ENCODE data around the gene AP4M1. TPM values are rescaled to one million over a fixed set of nuclear protein-coding genes. Genes with fewer than 3 reads are reported as not detected.

The AP4M1 gene
- total and polyA plus RNA-seq, 10 of the 15 experiments (the other 5 are each of a cell fraction or from before 2014, with no cell fraction given), result 0.77 to 16.1 (median 13.0) TPM

- intact Hi-C loops (cut with micrococcal nuclease; ENCODE audit: unreplicated experiment), result no loop called here
- no peaks in the 10 kb centered on the region for H4K20me1 ChIP-seq (ENCODE audit: control insufficient read depth, insufficient read depth)
- no peak overlapping the region for H3K27ac ChIP-seq (ENCODE audit: control insufficient read depth, insufficient read depth)
- H3K4me1 ChIP-seq (ENCODE audit: control insufficient read depth, insufficient read depth, low read length), result no peaks in the 10 kb centered on the region
- no peak for DNase-seq (ENCODE audit: low read depth, low spot score)
- no peak overlapping the region for H3K4me3 ChIP-seq
- 98% methylated on average over 6 of the region's 6 CpGs for WGBS (ENCODE audit: insufficient coverage, insufficient replicate concordance, low lambda C conversion rate, missing lambda C conversion rate)
- no peak for ATAC-seq
- H2AFZ ChIP-seq (ENCODE audit: control insufficient read depth, low read depth, low read length), result no peak overlapping the region
- in situ Hi-C loops (cut with MboI), result no loop called here
- peaks cover 26% of the 10 kb centered on the region for H3K79me2 ChIP-seq (ENCODE audit: control insufficient read depth, insufficient read depth, low read length)
- H3K27me3 ChIP-seq (replicated peaks in 1 of 2; ENCODE audit: control insufficient read depth in 2 of 2, insufficient read depth in 2 of 2, low read length in 1 of 2), result no peaks in the 10 kb centered on the region
- ChIA-PET SMC1A (ENCODE audit: uncharacterized antibody, unreplicated experiment) (interaction anchor here (1.2 kb wide), 1 partner anchor 17 kb away, joined by 3 read pairs; no protein-coding TSS in a partner anchor), CTCF (interaction anchor here (0.6 to 1.3 kb wide), 4 partner anchors 12 to 206 kb away, joined by 3 to 5 read pairs (median 4); no protein-coding TSS in a partner anchor), POLR2A (interaction anchor here (1.0 kb wide), 1 partner anchor 12 kb away, joined by 3 read pairs; no protein-coding TSS in a partner anchor), RAD21 (ENCODE audit: unreplicated experiment) (no interaction called here)
- H3K4me2 ChIP-seq (ENCODE audit: control insufficient read depth, insufficient read depth), result no peak overlapping the region
- no peak for FAIRE-seq
- peaks cover 28 to 56% of the 10 kb centered on the region in 2 experiments for H3K36me3 ChIP-seq (ENCODE audit: control insufficient read depth in 2 of 2, insufficient read depth in 2 of 2, low read length in 1 of 2)
- H3K9me3 ChIP-seq (replicated peaks; ENCODE audit: control insufficient read depth, insufficient read depth, low read length), result peaks cover 29% of the 10 kb centered on the region; the same call in 2 of the 3 replicates
- no peak overlapping the region for H3K9ac ChIP-seq (ENCODE audit: control insufficient read depth, insufficient read depth, low read length)
- no TSS peak for BruUV-seq (replicated peaks)
- TF ChIP-seq CBX5 (IDR thresholded peaks at IDR 0.05; ENCODE audit: low read depth) (no peak), ZNF217 (IDR thresholded peaks at IDR 0.05) (no peak), NBN (IDR thresholded peaks at IDR 0.05) (no peak), WRNIP1 (IDR thresholded peaks at IDR 0.05; ENCODE audit: borderline replicate concordance, low read depth, low read length) (no peak)
These were observed 26.0 kb upstream of the AP4M1 start for GRCh38 chr7:100075418-100075817.

- no peak for DNase-seq (ENCODE audit: low read depth, low spot score)
- intact Hi-C loops (cut with micrococcal nuclease; ENCODE audit: unreplicated experiment) (no loop called here), in situ Hi-C loops (cut with MboI) (no loop called here)
- FAIRE-seq, result no peak
- Histone ChIP-seq H4K20me1 (ENCODE audit: control insufficient read depth, insufficient read depth) (no peaks in the 10 kb centered on the region), H2AFZ (ENCODE audit: control insufficient read depth, low read depth, low read length) (no peak overlapping the region), H3K4me2 (ENCODE audit: control insufficient read depth, insufficient read depth) (no peak overlapping the region), H3K27ac (ENCODE audit: control insufficient read depth, insufficient read depth) (no peak overlapping the region), H3K79me2 (ENCODE audit: control insufficient read depth, insufficient read depth, low read length) (peaks cover 41% of the 10 kb centered on the region), H3K36me3 (ENCODE audit: control insufficient read depth in 2 of 2, insufficient read depth in 2 of 2, low read length in 1 of 2) (peaks cover 15 to 41% of the 10 kb centered on the region in 2 experiments), H3K9me3 (replicated peaks; ENCODE audit: control insufficient read depth, insufficient read depth, low read length) (peaks cover 12% of the 10 kb centered on the region; the same call in 2 of the 3 replicates), H3K27me3 (replicated peaks in 1 of 2; ENCODE audit: control insufficient read depth in 2 of 2, insufficient read depth in 2 of 2, low read length in 1 of 2) (no peaks in the 10 kb centered on the region), H3K4me3 (no peak overlapping the region), H3K9ac (ENCODE audit: control insufficient read depth, insufficient read depth, low read length) (no peak overlapping the region), H3K4me1 (ENCODE audit: control insufficient read depth, insufficient read depth, low read length) (no peaks in the 10 kb centered on the region)
- ChIA-PET RAD21 (ENCODE audit: unreplicated experiment) (no interaction called here), SMC1A (ENCODE audit: uncharacterized antibody, unreplicated experiment) (interaction anchor here (1.0 kb wide), 2 partner anchors 12 to 27 kb away, joined by 3 read pairs; no protein-coding TSS in a partner anchor), CTCF (interaction anchor here (1.4 kb wide), 1 partner anchor 26 kb away, joined by 5 read pairs; no protein-coding TSS in a partner anchor), POLR2A (no interaction called here)
- no peak for ATAC-seq
- 97% methylated on average over 4 of the region's 4 CpGs for WGBS (ENCODE audit: insufficient coverage, insufficient replicate concordance, low lambda C conversion rate, missing lambda C conversion rate)
- BruUV-seq (replicated peaks), result no TSS peak
- TF ChIP-seq MYC (IDR thresholded peaks at IDR 0.05; ENCODE audit: insufficient read depth, insufficient read length, insufficient replicate concordance, low read length, severe bottlenecking) (no peak), RUNX3 (IDR thresholded peaks at IDR 0.05; ENCODE audit: low read length) (no peak), NFYB (IDR thresholded peaks at IDR 0.05; ENCODE audit: insufficient read depth, low read depth, low read length) (no peak), ATF2 (IDR thresholded peaks at IDR 0.05; ENCODE audit: low read length) (no peak), IRF4 (IDR thresholded peaks at IDR 0.05; ENCODE audit: low read depth, low read length) (no peak), CREM (IDR thresholded peaks at IDR 0.05; ENCODE audit: low read depth) (no peak), CEBPZ (IDR thresholded peaks at IDR 0.05; ENCODE audit: low read depth, low read length) (no peak)
- TF ChIP-seq, protein P1, sequence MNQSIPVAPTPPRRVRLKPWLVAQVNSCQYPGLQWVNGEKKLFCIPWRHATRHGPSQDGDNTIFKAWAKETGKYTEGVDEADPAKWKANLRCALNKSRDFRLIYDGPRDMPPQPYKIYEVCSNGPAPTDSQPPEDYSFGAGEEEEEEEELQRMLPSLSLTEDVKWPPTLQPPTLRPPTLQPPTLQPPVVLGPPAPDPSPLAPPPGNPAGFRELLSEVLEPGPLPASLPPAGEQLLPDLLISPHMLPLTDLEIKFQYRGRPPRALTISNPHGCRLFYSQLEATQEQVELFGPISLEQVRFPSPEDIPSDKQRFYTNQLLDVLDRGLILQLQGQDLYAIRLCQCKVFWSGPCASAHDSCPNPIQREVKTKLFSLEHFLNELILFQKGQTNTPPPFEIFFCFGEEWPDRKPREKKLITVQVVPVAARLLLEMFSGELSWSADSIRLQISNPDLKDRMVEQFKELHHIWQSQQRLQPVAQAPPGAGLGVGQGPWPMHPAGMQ (IDR thresholded peaks at IDR 0.05; ENCODE audit: borderline replicate concordance), result no peak
These were observed 24.2 kb upstream of the AP4M1 start for GRCh38 chr7:100077205-100077604.
